HG02678 (cell line): ENCODE data around the gene ZNF180.
"Not testable (repeated sequence)": the region's sequence is repeated elsewhere in the genome, so short reads cannot be mapped to it uniquely, and the experiment has no call there.

ENCODE experiments used
- ATAC-seq: cut with Tn5 transposase; IDR thresholded peaks from one replicate; pipeline ENCODE4 v1.9.1; 2021; ENCODE audit warnings: mild to moderate bottlenecking, moderate library complexity; ENCODE audit not compliant: unreplicated experiment

ZNF180 gene

DNA sequence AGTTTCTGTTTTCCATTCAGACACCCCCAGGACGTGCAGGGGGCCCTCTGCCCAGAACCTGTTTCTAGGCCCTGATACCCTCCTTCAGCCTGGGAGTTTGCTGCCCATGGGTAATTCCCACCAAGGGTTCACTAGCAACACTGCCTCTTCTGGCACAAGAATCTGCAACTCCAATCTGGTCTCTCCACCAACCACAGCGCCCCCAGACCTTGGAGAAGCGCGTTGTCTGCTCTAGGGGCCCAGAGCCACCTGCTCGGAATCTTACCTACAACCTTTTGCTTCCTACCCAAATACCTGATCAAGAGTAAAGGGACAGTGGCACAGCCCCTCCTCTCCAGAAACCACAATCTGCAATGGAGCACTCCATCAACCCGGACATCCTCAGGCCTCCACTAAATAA, 763 bp downstream of the ZNF180 start:
- ATAC-seq: no peak

DNA sequence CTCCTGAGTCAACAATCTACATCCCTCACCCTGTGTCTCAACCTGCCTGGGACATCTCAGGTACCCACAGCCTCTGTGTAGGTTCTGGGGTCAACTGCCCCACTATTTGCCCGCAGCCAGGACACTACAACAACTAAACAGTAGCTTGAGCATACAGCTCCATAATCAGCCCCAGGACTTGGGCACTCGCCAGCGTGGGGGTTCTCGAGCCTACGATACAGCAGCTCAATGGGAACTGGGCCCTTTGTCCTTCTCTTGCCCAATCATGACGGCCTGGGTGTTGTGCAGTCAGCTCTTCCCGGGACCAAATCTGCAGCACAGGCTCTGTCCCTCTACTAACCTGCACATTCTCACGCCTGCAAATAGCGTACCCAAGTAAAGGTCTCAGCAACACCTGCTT, 1.3 kb downstream of the ZNF180 start:
- ATAC-seq: no peak

DNA sequence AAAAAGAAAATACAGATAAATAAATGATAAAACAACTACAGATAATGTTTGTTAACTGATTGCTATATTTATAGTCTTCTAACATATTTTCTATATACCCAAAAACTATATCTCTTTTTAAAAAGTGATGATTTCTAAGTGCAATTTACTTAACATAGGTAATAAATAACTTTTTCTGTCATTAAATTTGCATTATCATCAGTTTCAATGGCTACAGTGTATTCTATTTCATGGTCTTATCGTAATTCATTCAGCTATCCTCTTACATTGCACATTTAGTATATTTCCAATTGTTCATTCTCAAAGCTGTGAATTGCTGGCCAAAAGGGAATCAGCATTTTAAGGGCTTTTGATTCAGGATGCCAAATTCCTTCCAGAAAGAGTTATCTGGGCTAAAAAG, 3.6 kb downstream of the ZNF180 start:
- ATAC-seq: no peak

DNA sequence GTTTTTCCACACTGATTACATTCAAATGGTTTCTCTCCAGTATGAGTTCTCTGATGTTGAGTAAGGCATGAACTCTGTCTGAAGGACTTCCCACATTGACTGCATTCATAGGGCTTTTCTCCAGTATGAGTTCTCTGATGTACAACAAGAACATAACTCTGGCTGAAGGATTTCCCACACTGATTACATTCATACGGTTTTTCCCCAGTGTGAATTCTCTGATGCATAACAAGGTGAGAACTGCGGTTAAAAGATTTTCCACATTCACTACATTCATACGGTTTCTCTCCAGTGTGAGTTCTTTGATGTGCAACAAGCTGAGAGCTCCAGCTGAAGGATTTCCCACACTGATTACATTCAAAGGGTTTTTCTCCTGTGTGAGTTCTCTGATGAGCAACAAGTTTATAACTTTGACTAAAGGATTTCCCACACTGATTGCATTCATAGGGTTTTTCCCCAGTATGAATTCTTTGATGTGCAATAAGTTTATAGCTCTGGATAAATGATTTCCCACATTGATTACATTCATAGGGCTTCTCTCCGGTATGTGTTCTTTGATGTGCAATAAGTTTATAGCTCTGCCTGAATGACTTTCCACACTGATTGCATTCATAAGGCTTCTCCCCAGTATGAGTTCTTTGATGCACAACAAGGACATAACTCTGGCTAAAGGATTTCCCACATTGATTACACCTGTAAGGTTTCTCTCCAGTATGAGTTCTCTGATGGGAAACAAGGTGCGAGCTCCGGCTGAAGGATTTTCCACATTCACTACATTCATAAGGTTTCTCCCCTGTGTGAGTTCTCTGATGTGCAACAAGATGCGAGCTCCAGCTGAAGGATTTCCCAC, 23.5 kb downstream of the ZNF180 start:
- no peak for ATAC-seq

- ATAC-seq: not testable (repeated sequence)
Measured at GRCh38 chr19:44468730-44469129, 31.6 kb downstream of the ZNF180 start.

- not testable (repeated sequence) for ATAC-seq
Measured at GRCh38 chr19:44462600-44463286, 37.6 kb downstream of the ZNF180 start.

GRCh38 chr19:44456016-44456415, 44.3 kb downstream of the ZNF180 start:
- ATAC-seq: not testable (repeated sequence)

DNA sequence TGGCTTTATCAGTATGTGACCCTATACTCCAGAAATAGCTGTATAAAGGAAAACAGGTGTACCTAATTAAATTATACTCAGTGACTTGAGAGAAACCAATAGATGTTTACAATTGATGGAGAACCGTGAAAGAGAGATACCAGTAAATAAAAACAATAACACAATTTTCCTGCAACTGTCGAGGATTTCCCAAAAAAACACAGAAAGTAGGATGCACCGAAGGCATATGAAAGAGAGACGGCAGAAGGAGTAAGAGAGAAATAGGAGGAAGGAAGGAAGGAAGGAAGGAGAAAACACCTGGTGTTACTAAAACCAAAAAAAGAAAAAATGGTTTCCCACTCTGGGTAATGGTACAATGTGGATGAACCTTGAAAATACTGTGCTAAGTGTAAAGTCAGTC, 45.2 kb downstream of the ZNF180 start:
- ATAC-seq: no peak

DNA sequence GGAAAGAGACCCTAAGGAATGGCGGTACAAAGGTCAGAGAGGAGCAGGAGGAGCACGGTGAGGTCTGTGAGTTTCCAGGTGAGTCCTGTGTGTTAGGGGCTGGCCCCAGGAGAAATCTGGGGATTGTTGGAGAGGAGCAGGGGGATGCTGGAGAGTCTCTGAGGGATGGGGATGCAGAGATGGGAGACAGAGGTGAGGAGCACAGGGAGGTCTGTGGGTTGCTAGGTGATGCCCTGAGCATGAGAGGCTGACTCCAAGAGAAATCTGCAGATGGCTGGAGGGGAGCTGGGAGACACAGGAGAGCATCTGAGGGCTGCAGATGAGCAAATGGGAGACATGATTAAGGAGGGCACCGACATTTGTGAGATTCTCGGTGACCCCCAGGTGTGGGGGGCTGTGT, 48.0 kb downstream of the ZNF180 start:
- no peak for ATAC-seq

- ATAC-seq: no peak
Measured at GRCh38 chr19:44451687-44452086, 48.6 kb downstream of the ZNF180 start.

- ATAC-seq: no peak
Measured at GRCh38 chr19:44447916-44448674, 52.2 kb downstream of the ZNF180 start, which contains the start of gene ZNF229. Gene ZNF229 (minus strand): TSS chr19:44448472. CDS start chr19:44442847, 5,625 bp downstream.

- no peak for ATAC-seq
Measured at GRCh38 chr19:44438441-44438840, 61.9 kb downstream of the ZNF180 start.

DNA sequence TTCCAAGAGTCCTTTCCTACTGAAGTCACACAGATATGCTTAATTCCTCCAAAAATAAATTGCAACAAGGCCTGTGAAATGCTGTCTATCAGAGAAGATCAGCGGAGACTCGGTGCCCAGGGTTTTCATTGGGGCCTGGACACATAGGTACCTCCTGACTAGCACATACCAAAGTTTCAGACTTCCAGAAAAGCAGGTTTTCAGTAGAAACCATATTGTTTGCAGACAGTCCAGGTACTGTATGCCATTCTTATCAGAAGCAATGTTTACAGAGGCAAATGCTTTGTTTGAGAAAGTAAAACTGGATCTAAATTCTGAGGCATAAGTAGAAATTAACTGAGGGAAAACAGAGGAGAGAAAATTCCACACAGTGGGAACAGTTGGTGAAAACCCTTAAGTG, 64.9 kb downstream of the ZNF180 start:
- no peak for ATAC-seq

- ATAC-seq: no peak
Measured at GRCh38 chr19:44430956-44431355, 69.4 kb downstream of the ZNF180 start.
